Endothelial cell of umbilical vein (primary cell): ENCODE results near the gene PILRB. TPM values are rescaled to one million over a fixed set of nuclear protein-coding genes. Genes with fewer than 3 reads are reported as not detected.

Source experiments
- BruUV-seq: library from RNA; stranded (reverse); fragments of 400-500 nt; replicated peaks from 2 replicates; lab custom pipeline; 2021; lab: Mats Ljungman, UMichigan
- CTCF ChIA-PET: fragments of 300-600, 350-600 bp; sonication (Branson Sonifier 250); formaldehyde crosslinking; loops from one replicate; lab custom pipeline; 2021; ENCODE audit warnings: antibody characterized with exemption, inconsistent platforms; lab: Charles Lee
- POLR2A ChIA-PET: fragments of 300-600, 350-600 bp; sonication (Branson Sonifier 250); formaldehyde crosslinking; loops from one replicate; lab custom pipeline; 2021; ENCODE audit warnings: antibody characterized with exemption, inconsistent platforms; lab: Charles Lee
- DNase-seq: peaks from one replicate; pipeline ENCODE4 v3.0.0-alpha.2; 2011; ENCODE audit warnings: low read depth, low spot score
- FAIRE-seq: peaks from 2 replicates; lab custom pipeline; 2011; peaks lifted over from hg19 to GRCh38; lab: Jason Lieb, UNC
- H2AFZ ChIP-seq: 2 replicates; pipeline ENCODE4 v1.6.0; 2012; ENCODE audit warnings: low read depth, low read length, control low read depth, inconsistent platforms
- H3K27ac ChIP-seq: 2 replicates; pipeline ENCODE4 v1.5.1; 2011; ENCODE audit warnings: low read depth, mild to moderate bottlenecking, control low read depth, low read length, moderate library complexity; ENCODE audit not compliant: insufficient read depth
- H3K27me3 ChIP-seq, 2 experiments: 2 replicates each; pipeline versions ENCODE4 v1.6.0 to v1.6.1; 2011; ENCODE audit warnings: low read length in 2 of 2, mixed read lengths in 1 of 2; ENCODE audit not compliant: control insufficient read depth in 2 of 2, insufficient read depth in 2 of 2
- H3K36me3 ChIP-seq, 2 experiments: 2 replicates in 1 of 2; 3 replicates in 1 of 2; pipeline ENCODE4 v1.5.1; 2011; ENCODE audit warnings: low read length in 2 of 2, mild to moderate bottlenecking in 1 of 2, moderate library complexity in 1 of 2; ENCODE audit not compliant: control insufficient read depth in 2 of 2, insufficient read depth in 2 of 2; ENCODE audit errors: extremely low read depth in 1 of 2
- H3K4me1 ChIP-seq: 3 replicates; pipeline ENCODE4 v1.5.1; 2011; ENCODE audit warnings: mild to moderate bottlenecking, low read length; ENCODE audit not compliant: control insufficient read depth, insufficient read depth; ENCODE audit errors: extremely low read depth
- H3K4me2 ChIP-seq: 2 replicates; pipeline ENCODE4 v1.6.1; 2011; ENCODE audit warnings: low read length, control low read depth, mixed read lengths; ENCODE audit not compliant: insufficient read depth
- H3K4me3 ChIP-seq, 3 experiments: fragments of 200-600 bp in 1 of 3; sonication (generic), shearing (Covaris generic) in 1 of 3; replicated peaks in 1 of 3; 2 replicates each; pipeline ENCODE4 v1.5.1; 2011 to 2016; ENCODE audit warnings: control low read depth in 3 of 3, low read length in 3 of 3, mild to moderate bottlenecking in 2 of 3, inconsistent platforms in 1 of 3, low read depth in 1 of 3, moderate library complexity in 1 of 3; ENCODE audit not compliant: insufficient read depth in 1 of 3
- H3K79me2 ChIP-seq: 2 replicates; pipeline ENCODE4 v1.6.0; 2012; ENCODE audit warnings: low read length, inconsistent platforms; ENCODE audit not compliant: control insufficient read depth, insufficient read depth
- H3K9ac ChIP-seq: replicated peaks from 2 replicates; pipeline ENCODE3; 2011; ENCODE audit warnings: low read length, control low read depth; ENCODE audit not compliant: insufficient read depth; ENCODE audit errors: extremely low read depth
- H3K9me1 ChIP-seq: replicated peaks from 3 replicates; pipeline ENCODE4 v1.6.0; 2011; ENCODE audit warnings: mild to moderate bottlenecking, low read length; ENCODE audit not compliant: control insufficient read depth, insufficient read depth; ENCODE audit errors: extremely low read depth
- H3K9me3 ChIP-seq: replicated peaks from 2 replicates; pipeline ENCODE4 v1.5.1; 2012; ENCODE audit warnings: low read length, inconsistent platforms; ENCODE audit not compliant: control insufficient read depth, insufficient read depth
- H4K20me1 ChIP-seq: replicated peaks from 2 replicates; pipeline ENCODE3; 2011; ENCODE audit warnings: mild to moderate bottlenecking, low read length; ENCODE audit not compliant: control insufficient read depth, insufficient read depth; ENCODE audit errors: extremely low read depth
- CTCF ChIP-seq, 2 donors: IDR thresholded peaks; 1 replicate in 1 of 2; 2 replicates in 1 of 2; pipeline ENCODE4 v1.5.1; 2011; ENCODE audit warnings: low read length in 2 of 2, mild to moderate bottlenecking in 2 of 2, moderate library complexity in 2 of 2, control low read depth in 1 of 2, inconsistent platforms in 1 of 2, low read depth in 1 of 2; ENCODE audit not compliant: insufficient read depth in 1 of 2; ENCODE audit errors: extremely low read depth in 1 of 2
- GATA2 ChIP-seq: IDR thresholded peaks from 2 replicates; pipeline ENCODE4 v1.7.0; 2011; ENCODE audit warnings: low read depth, mild to moderate bottlenecking, moderate library complexity, mixed read lengths, low read length; ENCODE audit not compliant: insufficient read length, insufficient read depth
- MYC ChIP-seq: IDR thresholded peaks from one replicate; pipeline ENCODE4 v1.6.1; 2011; ENCODE audit warnings: mild to moderate bottlenecking, low read depth, low read length
- dilution Hi-C: fragments of 300-500 bp; cut with MboI; formaldehyde crosslinking; loops from one replicate; pipeline ENCODE4 v1.15.0; 2019; ENCODE audit warnings: low sequenced_read_pairs; ENCODE audit not compliant: extremely low pct_ligation_motif_present
- intact Hi-C: fragments of 100-400 bp; cut with micrococcal nuclease; formaldehyde crosslinking; loops from one replicate; pipeline ENCODE4 v1.10.0; 2022
- polyA plus RNA-seq, 4 experiments: library from polyadenylated mRNA; depleted of rRNA in 3 of 4; stranded (reverse) in 3 of 4; unstranded in 1 of 4; fragments of >200 nt; gene quantifications; 2 replicates each; pipeline versions ENCODE4 v1.2.1 to v1.2.3, GENCODE V29; 2011 to 2012; ENCODE audit warnings: missing spikeins in 1 of 4
- total RNA-seq: library from RNA; stranded (reverse); gene quantifications from 2 replicates; pipeline ENCODE4 v1.2.3, GENCODE V29; 2021

PILRB gene
- total and polyA plus RNA-seq, 2 donors (not counting 3 experiments of a cell fraction or from before 2014, with no cell fraction given) = 42.5 to 45.2 TPM

DNA sequence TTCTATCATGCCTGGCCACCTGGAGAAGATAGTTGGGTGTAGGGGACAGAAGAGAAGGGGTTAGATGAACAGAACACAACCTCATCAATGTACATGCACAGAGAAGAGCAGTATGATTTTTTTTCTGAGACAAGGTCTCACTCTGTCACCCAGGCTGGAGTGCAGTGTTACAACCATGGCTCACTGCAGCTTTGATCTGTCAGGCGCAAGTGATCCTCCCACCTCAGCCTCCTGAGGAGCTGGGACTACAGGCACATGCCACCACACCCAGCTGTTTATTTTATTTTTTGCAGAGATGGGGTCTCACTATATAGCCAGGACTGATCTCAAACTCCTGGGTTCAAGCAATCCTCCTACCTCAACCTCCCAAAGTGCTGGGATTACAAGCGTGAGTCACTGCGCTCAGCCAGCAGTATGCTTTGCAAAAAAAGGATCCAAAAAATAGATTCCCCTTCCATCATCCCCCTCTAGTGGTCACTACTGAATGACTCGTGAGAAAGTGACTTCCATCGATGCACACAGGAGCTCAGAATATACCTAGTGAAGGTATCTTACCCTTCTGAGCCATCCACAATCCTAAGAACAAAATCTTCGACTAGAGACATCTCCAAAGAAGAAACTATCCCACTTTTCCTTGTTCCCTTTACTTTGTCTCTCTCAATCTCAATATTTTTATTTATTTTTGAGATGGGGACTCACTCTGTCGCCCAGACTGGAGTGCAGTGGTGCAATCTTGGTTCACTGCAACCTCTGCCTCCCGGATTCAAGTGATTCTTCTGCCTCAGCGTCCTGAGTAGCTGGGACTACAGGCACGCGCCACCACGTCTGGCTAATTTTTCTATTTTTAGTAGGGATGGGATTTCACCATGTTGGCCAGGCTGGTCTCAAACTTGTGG, 49.6 kb downstream of the PILRB start:
- Histone ChIP-seq H3K9ac (no peak overlapping the region), H3K4me3 (no peak overlapping the region), H3K27me3 (peaks cover 23 to 38% of the 10 kb centered on the region in 2 experiments), H3K4me1 (no peaks in the 10 kb centered on the region), H3K9me1 (no peaks in the 10 kb centered on the region), H3K36me3 (no peaks in the 10 kb centered on the region), H3K79me2 (no peaks in the 10 kb centered on the region), H3K9me3 (no peaks in the 10 kb centered on the region), H2AFZ (no peak overlapping the region), H3K27ac (no peak overlapping the region), H3K4me2 (no peak overlapping the region), H4K20me1 (no peaks in the 10 kb centered on the region)
- DNase-seq (peak; percentile 72), FAIRE-seq (peak; percentile 8)
- ChIA-PET CTCF (interaction anchor here (0.6 to 2.5 kb wide), 37 partner anchors 8 to 417 kb away, joined by 3 to 22 read pairs (median 5); partner anchors contain the start of genes FBXO24, MEPCE and ZCWPW1), POLR2A (interaction anchor here (1.3 kb wide), 1 partner anchor 21 kb away, joined by 5 read pairs; the partner anchor contains the start of gene ZCWPW1)
- intact Hi-C loops = loop anchor here (5.0 kb wide), 1 partner anchor 50 kb away; the partner anchor contains the start of gene PILRB
- no TSS peak for BruUV-seq
- peak; percentile 52 to 66 for TF ChIP-seq CTCF (IDR thresholded peaks at IDR 0.05; ENCODE audit: extremely low read depth in 1 of 2, insufficient read depth in 1 of 2, low read depth in 1 of 2, low read length in 2 of 2)
- no peak for TF ChIP-seq GATA2
- dilution Hi-C loops = no loop called here

DNA sequence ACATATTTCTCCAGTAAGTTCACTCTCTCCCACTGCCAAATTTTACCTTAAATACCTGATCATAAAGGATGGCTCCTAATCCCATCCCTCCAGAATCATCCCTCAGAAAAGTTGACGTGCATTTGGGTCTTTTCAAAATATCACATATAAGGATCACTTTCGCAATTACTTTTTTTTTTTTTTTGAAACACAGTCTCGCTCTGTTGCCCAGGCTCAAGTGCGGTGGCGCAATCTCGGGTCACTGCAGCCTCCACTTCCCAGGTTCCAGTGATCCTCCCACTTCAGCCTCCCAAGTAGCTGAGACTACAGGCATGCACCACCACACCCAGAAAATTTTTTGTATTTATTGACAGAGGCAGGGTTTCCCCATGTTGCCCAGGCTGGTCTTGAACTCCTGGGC, 53.2 kb downstream of the PILRB start:
- H4K20me1 ChIP-seq = no peaks in the 10 kb centered on the region
- FAIRE-seq (no peak), DNase-seq (no peak)
- peaks cover 21 to 32% of the 10 kb centered on the region in 2 experiments for H3K27me3 ChIP-seq
- no peak overlapping the region for H2AFZ ChIP-seq
- POLR2A ChIA-PET = no interaction called here
- no peak overlapping the region for H3K4me3 ChIP-seq
- H3K79me2 ChIP-seq = no peaks in the 10 kb centered on the region
- H3K4me1 ChIP-seq = no peaks in the 10 kb centered on the region
- H3K9me1 ChIP-seq = no peaks in the 10 kb centered on the region
- H3K4me2 ChIP-seq = no peak overlapping the region
- no peaks in the 10 kb centered on the region for H3K9me3 ChIP-seq
- CTCF ChIA-PET = no interaction called here
- BruUV-seq = no TSS peak
- intact Hi-C loops = no loop called here
- no peaks in the 10 kb centered on the region for H3K36me3 ChIP-seq
- TF ChIP-seq MYC = no peak
- dilution Hi-C loops = no loop called here
- no peak overlapping the region for H3K27ac ChIP-seq
- H3K9ac ChIP-seq = no peak overlapping the region
